DLD1 (cell line): ENCODE results near the gene CLPTM1.

Source experiments
- in situ Hi-C: cut with HindIII; loops from 2 replicates; pipeline ENCODE4 v1.10.0; 2017; ENCODE audit warnings: low sequenced_read_pairs

The CLPTM1 gene

DNA sequence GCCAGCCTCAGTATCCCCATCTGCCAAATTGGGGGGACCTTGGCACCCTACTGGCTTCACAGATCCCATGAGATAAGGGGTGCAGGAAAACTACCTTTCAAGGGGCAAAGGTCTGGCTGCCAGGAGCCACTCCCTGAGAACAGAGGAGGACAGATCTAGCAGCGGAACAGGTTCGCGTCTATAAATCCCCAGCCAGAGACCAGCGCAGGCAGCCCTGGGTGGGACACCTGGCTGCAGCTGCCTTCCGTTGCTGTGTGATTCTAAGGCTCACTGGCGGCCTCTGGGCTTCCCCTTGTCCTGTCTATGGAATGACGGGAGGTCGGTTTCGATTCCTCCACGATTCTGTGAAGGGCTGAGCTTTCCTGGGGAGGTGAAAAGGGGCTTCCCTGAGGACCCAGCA is 53.4 kb downstream of the CLPTM1 start:
- in situ Hi-C loops: no loop called here

GRCh38 chr19:45009625-45010255 is 54.6 kb downstream of the CLPTM1 start:
- in situ Hi-C loops: no loop called here

- in situ Hi-C loops: no loop called here
Observed at GRCh38 chr19:45010306-45010705, 55.1 kb downstream of the CLPTM1 start.

DNA sequence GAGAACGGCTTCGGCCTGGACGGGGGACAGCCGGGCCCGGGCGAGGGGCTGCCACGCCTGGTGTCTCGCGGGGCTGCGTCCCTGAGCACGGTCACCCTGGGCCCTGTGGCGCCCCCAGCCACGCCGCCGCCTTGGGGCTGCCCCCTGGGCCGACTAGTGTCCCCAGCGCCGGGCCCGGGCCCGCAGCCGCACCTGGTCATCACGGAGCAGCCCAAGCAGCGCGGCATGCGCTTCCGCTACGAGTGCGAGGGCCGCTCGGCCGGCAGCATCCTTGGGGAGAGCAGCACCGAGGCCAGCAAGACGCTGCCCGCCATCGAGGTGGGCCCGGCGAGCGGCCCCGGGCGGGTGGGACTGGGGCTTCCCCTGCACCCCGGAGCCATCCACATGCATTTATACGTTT is 56.8 kb downstream of the CLPTM1 start:
- in situ Hi-C loops: no loop called here

- in situ Hi-C loops: no loop called here
Observed at GRCh38 chr19:45016388-45017314, 61.5 kb downstream of the CLPTM1 start.

GRCh38 chr19:45019187-45019586 is 64.0 kb downstream of the CLPTM1 start:
- in situ Hi-C loops: no loop called here

- in situ Hi-C loops: no loop called here
Observed at GRCh38 chr19:45020071-45020470, 64.9 kb downstream of the CLPTM1 start.

GRCh38 chr19:45021971-45022370 is 66.8 kb downstream of the CLPTM1 start:
- in situ Hi-C loops: no loop called here

DNA sequence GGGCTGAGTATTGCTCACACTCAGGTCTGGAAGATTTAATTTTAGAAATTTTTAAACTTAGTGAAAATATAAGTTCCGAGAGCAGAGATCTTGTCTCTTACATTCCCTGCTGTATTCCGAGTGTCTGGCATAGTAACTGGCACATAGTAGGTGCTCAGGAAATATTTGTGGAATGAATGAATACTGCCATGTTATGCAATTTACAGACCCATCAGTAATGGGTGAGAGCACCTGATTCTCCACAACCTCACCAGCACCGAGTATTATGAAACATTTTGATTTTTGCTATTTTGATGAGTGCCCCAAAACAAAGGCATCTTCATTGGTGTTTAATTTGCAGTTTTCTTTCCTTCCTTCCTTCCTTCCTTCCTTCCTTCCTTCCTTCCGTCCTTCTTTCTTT is 67.9 kb downstream of the CLPTM1 start:
- in situ Hi-C loops: no loop called here

GRCh38 chr19:45025264-45025663 is 70.1 kb downstream of the CLPTM1 start:
- in situ Hi-C loops: no loop called here

DNA sequence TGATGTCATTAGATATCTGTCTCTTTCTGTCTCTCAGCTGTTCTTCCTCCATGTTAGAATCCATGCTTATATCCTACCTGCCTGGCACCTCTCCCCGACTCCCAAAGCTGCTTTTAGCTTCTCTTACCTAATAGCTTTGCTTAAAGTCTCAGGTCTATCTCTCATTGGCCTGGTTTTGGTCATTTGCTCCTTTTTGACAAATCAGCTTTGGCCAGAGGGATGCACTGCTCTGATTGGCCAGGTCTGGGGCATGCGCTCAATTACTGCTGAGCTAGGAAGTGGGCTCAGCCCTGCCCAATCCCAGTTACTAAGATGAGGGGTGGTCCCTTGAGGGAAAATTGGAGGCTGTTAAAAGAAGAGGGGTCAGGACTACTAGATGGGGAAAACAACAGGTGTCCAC is 72.2 kb downstream of the CLPTM1 start:
- in situ Hi-C loops: no loop called here

DNA sequence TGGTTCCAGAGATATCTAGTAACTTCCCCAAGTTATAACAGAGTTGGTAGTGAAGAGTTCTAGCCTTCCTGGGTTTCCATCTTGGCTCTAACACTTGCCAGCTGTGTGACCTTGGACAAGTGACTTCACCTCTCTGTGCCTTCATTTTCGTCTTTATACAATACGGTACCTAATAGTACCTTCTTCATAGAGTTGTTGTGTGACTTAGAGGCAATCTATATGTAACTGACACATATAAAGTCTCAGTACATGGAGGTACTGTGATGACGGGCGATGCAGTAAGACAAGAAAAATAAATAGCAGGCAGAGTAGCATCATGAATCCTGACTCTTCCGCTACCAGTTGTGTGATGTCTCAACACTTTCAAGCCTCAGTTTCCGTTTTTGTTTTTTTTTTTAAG is 75.6 kb downstream of the CLPTM1 start:
- in situ Hi-C loops: no loop called here

- in situ Hi-C loops: no loop called here
Observed at GRCh38 chr19:45032421-45032820, 77.2 kb downstream of the CLPTM1 start.

GRCh38 chr19:45035755-45036154 is 80.6 kb downstream of the CLPTM1 start:
- in situ Hi-C loops: no loop called here

GRCh38 chr19:45037393-45038169 is 82.4 kb downstream of the CLPTM1 start:
- in situ Hi-C loops: no loop called here

DNA sequence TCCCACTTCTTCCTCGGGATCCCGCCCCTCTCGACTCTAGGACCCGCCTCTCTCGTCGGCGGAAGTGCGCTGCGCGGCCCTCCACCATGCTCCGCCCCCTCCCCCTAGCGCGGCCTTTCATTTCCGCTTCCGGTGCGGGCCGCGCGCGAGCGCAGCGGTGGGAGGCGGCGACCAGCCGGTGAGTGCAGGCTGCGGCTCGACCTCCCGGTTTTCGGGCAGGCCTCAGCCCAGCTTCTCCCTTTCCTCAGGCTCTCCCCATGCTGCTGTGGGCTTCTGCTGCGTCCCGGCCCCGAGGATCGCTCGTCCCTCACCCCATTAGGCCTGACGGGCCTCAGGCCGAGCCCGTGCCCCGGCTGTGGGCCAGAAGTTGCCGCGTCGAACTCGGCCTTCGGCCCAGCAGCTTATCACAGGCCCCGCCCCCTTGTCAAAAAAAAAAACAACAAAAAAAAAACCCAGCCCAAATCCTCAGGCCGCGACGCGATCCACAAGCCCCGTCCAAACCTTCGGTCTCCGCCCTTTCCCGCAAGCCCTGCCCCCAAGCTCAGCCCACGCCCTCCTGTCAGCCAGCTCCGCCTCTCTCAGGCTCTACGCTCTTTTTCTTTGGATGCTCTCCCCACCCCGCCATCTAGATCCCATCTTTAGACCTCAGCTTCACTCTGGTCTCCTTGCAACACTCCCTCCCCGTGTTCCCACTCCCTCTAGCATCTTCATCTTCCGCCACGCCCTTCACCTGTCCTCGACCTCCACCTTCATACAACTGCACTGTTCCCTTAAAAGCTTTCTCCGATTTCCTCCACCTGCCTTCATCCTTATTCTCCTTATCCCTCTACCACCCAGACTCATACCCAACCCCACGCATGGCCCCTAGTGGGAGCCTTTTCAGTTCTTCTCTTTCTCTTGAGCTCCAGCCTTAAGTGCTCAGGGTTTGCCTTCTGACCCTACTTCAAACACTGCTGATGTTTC is 84.0 kb downstream of the CLPTM1 start, which contains the start of gene CLASRP:
TSS of gene CLASRP (plus strand) at position 115 of the 963 bp plus-strand sequence. CDS start 1,168 bp downstream, outside the sequence.
- in situ Hi-C loops: no loop called here

DNA sequence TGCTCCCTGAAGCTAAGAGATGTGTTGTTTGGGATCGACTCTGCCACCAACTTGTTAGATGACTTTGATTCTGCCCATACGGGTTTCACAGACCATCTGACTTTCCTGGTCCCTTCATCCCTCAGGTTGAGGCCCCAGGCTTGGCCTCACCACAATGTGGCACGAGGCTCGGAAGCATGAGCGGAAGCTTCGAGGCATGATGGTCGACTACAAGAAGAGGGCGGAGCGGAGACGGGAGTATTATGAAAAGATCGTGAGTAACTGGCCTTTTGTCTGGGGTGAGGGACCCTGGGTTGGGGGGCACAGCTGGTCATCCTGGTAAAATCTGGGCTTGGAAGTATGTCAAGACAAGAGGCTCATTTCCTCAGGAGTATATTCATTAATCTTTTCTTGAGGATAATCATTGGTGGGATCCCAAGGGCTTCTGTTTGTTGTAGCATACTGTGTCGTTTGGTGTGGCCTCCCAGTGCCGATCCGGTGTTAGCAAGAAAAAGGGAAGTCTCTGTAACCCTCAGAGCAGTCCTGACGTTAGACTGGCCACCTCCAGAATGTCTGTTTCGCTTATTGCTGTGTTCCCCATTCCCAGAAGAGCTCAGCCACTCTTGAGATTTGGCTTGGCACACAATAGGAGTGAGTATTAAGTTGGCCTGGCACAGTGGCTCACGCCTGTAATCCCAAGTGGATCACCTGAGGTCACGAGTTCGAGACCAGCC is 85.0 kb downstream of the CLPTM1 start:
- in situ Hi-C loops: no loop called here

GRCh38 chr19:45041125-45041524 is 85.9 kb downstream of the CLPTM1 start:
- in situ Hi-C loops: no loop called here
